CD4-positive, alpha-beta T cell treated with Interleukin-4 for 4 hours (primary cell): ENCODE results near the gene RANBP2.
A peak's percentile ranks its signal among the peaks of the same experiment; 100 is the strongest.
"Not testable (repeated sequence)": the region's sequence is repeated elsewhere in the genome, so short reads cannot be mapped to it uniquely, and the experiment has no call there.

Experiments used
- DNase-seq: peaks from one replicate; pipeline ENCODE4 v3.0.0-alpha.2; 2020

RANBP2 gene

DNA sequence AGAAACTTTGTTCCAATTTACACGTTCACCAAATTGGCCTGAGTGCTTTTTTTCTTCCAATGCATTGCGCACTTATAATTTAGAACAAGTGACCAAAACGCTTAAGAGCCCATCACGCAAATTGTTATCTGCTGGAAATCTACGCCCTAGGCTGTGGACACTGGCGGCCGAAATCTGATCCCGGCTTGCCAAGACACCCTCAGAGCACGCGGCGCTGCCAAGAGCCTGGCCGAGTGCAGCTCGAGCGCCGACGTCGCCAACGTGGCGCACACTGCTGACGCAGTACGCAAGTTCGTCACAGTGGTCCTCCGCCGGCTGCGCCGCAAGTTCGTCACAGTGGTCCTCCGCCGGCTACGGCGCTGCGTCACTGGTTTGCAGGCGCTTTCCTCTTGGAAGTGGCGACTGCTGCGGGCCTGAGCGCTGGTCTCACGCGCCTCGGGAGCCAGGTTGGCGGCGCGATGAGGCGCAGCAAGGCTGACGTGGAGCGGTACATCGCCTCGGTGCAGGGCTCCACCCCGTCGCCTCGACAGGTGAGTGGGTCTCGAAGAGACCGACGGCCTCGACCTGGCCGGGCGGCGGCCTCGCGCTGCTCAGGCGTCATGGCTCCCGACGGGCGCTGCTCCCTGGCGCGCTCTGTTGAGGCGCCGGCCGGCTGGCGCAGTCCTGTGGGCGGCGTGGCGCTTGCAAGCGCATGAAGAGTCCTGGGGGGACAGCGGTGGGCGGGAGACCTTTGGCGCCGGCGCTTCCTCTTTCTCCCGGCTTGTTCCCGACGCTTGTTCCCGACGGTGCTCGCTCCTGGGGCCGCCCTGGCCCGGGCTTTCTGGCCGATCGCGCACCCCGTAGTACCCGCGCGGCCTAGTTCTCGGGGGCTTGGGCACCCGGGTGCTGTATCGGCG, at the start of gene RANBP2:
TSS of gene RANBP2 (plus strand) at position 334 of the 896 bp plus-strand sequence. CDS start at position 459, 125 bp downstream.
- DNase-seq: peak; percentile 93

DNA sequence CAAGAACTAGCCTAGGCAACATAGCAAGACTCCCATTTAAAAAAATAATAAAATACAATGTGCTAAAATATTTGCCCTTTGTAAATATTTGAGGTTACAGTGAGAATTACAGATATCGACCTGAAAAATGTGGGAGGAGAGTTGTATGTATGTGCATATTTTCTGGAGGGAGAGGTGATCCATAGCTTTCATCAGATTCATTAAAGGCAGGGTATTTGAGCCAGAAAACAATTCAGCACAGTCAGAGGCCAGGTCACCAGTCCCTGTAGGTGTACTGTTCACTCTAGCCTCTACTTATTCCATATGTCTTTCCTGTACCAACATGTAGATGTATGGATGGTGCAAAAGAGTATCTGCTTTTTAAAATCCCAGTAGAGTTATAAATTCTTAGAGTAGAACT, 49.0 kb upstream of the RANBP2 start:
- DNase-seq: not testable (repeated sequence)

DNA sequence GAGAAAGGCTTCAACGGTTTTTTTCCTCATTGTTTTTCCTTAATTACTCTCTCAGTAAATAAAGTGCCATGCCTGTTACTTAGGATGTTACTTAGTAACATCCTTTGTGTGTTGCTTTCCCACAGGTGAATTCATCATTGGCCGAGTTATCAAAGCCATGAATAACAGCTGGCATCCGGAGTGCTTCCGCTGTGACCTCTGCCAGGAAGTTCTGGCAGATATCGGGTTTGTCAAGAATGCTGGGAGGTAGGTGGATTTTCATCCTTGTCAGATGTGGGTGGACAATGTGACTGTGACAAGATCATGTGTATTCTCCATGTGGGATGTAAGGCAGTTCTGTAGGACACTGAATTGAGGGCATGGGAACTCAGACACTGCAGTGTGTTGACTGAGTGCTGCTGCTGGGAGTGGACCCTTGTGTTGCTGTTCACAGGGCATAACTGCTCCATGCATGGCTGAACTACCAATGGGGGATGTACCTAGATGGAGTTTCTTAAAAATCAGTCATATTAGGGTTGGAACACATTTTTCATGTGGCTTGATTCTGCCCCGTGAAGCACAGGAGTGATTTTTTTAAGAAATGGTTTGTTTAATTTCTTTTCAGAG, 47.0 kb upstream of the RANBP2 start:
- not testable (repeated sequence) for DNase-seq

DNA sequence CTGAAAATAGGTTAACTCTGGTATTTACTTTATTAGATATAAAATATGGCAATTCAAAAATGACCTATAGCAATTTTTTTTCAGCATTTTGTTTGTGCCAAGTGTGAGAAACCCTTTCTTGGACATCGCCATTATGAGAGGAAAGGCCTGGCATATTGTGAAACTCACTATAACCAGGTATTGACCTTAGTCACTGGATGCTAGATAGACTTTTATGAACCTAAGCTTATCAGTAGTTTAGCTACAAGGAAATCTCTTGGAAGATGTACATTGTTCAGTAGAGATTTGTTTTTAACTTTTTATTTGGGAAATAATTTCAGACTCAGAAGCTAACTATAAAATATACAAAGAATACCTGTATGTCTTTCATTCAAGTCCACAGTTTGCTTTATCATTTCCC, 42.8 kb upstream of the RANBP2 start:
- DNase-seq: not testable (repeated sequence)

DNA sequence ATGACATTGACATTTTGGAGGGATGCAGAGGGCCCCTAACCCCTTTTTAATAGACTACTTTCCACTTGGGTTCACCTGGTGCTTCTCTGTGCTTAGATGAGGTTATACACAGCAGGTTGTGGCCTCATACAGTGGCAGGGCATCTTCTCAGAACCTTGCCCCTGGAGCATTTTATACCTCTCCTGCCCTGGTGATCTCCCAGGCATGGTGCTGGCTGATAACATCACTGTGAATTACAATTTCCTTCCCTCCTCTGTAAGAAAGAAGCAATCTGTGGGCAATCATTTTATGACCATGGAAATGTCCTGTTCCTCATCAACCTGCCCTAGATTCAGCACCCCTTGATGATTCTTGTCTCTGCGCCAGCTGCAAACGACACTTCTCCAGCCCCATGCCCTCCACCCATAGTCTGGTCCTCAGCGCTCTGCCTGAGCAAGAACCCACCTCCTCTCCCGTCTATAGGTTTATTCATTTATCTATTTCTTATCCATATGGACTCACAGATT, 42.0 kb upstream of the RANBP2 start:
- not testable (repeated sequence) for DNase-seq

DNA sequence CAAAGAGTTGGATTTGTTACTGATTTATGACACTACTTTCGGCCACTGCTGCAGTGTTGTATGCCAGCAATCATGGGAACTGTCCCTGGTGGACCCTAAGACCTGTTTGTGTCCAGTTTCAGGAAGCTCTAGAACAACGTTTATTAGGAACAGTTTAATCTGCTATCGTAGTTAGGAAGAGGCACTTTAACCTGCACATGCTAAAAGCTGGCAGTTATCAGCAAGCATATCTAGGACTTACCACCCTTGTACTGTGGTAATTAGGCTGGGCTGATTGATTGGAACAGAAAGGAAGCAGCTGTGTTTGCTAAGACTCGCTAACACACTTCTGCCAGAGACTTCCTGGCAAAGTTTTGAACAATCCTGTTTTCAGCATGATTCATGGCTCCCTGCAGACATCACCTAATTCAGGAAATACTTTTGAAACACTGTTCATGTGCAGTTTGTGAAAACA, 41.1 kb upstream of the RANBP2 start:
- not testable (repeated sequence) for DNase-seq

DNA sequence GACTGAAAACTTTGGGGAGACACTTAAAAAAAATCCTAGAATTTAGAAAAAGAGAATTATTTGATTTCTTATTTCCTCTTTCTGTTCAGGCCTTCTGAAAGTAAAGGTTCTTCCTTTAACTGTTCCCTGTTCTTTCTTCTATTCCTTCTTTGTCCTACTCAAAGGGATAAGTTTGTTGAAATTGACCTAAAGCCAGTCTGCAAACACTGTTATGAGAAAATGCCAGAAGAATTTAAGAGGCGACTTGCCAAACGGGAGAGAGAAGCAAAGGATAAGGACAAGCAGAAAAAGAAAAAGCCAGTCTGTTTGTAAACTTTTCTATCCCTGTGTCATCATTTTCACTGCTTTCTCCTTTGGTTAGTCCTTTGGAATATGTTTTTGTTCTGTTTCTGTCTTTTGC, 38.5 kb upstream of the RANBP2 start:
- DNase-seq: not testable (repeated sequence)

DNA sequence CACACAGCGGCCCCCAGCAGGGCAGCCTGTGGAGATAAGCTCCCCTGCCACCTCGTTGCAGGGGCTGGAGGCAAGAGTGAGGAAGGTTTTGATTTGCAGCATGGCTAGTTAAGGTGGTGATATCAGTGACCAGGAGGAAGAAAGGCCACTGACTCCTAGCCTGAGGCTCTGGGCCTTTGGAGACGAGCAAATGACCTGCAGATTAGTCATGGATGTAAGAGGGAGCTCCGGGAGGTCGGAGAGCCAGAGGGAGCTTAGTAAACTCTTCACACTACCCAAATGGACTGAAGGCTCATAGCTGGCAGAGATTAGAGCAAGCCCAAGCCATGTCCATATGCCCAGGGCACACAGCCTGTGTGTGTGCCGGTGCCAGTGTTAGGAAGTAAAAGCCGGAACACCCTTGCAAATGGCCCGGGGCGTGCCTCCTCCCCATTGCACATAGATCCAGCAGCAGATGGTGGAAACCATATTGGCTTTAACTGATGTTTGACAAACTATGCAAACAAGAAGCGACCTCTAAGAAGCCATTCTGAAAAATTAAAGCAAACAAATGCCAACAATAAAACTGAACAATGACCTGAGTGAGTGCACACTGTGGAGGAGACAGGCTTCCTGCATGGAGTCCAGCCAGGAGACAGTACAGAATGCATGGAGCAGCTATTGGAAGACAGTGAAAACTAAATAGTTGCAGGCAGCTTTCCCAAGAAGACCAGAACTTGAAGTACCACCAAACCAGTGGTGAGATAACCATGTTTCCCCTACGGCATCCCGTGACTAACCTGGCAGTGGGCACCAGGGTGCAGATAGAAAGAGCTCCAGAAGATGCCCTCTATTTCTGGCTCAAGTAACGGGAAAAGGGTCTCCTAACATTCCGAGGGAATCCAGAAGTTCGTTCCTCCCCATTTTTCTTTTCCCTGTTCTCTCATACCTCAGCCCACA, 30.2 kb upstream of the RANBP2 start:
- not testable (repeated sequence) for DNase-seq

DNA sequence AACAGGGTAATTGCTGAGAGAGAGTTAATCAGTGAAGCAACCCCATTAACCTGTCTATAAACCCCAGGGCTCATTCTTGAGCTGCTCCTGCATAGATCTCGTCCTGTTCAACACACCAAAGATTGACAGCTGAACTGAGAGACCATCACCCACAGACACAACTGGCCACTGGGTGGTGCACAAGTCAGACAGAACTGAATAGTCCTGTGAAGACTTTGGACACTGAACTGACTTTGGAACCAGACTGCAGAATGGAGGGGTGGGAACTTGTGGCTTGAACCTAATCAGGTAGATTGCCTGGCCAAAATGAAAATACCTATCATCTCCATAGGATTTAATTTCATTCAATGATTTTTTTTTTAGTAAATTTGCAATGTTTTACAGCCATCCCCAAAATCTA, 29.3 kb upstream of the RANBP2 start:
- not testable (repeated sequence) for DNase-seq

DNA sequence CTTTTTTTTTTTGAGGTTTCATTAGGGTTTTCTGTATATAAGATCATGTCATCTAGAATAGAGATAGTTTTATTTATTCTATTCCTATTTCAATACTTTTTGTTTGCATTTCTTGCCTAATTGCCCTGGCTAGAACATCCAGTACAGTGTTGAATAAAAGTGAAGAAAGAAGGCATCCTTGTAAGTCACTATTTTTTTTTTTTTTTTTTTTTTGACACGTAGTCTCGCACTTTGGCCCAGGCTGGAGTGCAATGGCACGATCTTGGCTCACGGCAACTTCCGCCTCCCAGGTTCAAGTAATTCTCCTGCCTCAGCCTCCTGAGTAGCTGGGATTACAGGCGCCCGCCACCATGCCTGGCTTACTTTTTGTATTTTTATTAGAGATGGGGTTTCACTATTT, 27.8 kb upstream of the RANBP2 start:
- DNase-seq: no peak

DNA sequence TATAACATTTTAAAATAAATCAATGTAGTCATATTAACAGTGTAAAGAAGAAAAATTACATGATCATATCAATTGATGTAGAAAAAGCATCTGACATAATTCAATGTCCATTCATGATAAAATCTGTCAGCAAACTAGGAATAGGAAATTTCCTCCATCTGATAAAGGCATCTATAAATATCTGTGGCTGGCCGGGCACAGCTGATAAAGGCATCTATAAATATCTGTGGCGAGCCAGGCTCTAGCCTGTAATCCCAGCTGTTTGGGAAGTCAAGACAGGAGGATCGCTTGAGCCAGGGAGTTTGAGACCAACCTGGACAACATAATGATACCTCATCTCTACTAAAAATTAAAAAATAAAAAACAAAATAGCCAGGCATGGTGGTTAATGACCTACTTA, 18.1 kb upstream of the RANBP2 start:
- no peak for DNase-seq

DNA sequence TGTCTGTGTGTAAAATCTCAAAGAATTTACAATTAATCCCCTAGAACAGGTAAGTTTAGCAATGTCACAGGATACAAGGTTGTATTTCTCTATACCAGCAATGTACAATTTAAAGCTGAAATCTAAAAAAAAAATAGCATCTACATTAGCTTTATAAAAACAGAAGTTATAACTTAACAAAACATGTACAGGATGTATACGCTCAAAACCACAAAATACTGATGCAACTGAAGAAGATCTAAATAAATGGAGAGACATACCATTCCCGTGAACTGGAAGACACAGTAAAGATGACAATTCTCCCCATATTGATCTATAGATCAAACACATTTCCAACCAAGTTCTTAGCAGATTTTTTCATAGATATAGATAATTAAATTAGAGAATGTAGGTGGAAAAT, 17.5 kb upstream of the RANBP2 start:
- no peak for DNase-seq

DNA sequence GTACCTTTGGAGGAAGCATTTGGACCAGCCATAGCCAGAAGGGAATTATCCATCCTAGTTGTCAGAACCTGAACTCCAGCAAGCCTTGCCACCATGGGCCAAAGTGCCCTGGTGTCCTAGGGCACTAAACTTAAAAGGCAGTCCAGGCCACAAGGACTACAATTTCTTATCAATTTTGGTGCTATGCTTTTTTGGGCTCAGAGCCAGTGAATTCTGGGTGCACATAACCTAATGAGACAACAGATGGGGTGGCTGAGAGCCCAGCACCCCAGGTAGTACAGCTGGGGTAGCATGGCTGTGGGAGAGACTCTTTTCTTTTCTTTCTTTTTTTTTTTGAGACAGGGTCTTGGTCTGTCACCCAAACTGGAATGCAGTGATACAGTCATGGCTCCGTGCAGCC, 14.4 kb upstream of the RANBP2 start:
- no peak for DNase-seq

DNA sequence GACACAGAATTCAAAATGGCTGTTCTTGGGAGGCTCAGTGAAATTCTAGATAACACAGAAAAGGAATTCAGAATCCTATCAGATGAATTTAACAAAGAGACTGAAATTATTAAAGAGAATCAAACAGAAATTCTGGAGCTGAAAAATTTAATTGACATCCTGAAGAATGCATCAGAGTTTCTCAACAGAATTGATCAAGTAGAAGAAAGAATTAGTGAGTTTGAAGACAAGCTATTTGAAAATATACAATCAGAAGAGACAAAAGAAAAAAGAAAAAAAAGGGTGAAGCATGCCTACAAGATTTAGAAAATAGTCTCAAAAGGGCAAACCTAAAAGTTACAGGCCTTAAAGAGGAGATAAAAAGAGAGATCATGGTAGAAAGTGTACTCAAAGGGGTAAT, 12.0 kb upstream of the RANBP2 start:
- no peak for DNase-seq

DNA sequence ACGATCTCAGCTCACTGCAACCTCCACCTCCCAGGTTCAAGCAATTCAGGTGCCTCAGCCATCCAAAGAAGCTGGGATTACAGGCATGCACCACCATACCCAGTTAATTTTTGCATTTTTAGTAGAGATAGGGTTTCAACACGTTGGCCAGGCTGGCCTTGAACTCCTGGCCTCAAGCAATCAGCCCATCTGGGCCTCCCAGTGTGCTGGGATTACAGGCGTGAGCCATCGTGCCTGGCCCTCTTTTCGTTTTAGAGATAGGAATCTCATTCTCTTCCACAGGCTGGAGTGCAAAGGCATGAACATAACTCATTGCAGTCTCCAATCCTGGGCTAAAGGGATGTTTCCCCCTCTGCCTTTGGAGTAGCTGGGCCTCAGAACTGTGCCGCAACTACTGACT, 2.3 kb upstream of the RANBP2 start:
- not testable (repeated sequence) for DNase-seq

DNA sequence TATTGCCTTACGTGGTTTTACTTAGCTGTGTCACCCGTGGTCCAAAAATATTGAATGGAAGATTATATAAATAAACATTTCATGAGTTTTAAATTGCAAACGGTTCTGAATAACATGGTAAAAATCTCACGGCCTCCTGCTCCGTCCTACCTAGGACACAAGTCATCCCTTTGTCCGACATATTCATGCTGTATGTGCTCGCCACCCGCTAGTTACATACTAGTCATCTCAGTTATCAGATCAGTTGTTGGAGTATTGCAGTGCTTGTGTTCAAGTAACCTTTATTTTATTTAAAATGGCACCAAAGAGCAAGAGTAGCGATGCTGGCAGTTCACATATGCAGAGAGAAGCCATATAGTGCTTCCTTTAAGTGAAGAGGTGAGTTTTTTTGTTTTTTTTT, 6.8 kb downstream of the RANBP2 start:
- DNase-seq: not testable (repeated sequence)

DNA sequence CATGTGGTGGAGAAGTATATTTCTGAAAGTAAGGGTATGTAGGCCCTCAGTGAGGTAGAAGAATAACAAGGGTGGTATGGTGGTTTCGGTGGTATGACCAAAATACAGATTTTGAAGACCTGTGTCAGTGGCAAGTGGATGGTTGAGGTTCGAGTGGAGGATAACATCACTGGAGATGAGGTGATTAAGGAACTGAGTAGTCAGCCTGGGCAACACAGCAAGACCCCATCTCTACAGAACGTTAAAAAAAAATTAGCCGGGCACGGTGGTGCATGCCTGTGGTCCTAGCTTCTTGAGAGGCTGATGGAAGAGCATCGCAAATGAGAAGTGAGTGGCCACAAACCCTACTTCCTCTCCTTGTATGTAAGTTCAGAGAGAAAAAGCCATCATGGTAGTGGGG, 15.4 kb downstream of the RANBP2 start:
- DNase-seq: not testable (repeated sequence)

DNA sequence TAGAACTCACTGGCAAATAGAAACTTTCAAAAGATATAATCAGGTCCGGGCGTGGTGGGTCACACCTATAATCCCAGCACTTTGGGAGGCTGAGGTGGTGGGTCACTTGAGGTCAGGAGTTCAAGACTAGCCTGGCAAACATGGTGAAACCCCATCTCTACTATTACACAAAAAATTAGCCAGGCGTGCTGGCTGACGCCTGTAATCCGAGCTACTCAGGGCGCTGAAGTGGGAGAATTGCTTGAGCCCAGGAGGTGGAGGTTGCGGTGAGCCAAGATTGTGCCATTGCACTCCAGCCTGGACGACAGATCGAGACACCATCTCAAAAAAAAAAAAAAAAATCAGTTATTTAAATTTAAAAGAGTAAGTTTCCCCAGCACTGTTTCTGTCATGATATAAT, 38.7 kb downstream of the RANBP2 start:
- not testable (repeated sequence) for DNase-seq

DNA sequence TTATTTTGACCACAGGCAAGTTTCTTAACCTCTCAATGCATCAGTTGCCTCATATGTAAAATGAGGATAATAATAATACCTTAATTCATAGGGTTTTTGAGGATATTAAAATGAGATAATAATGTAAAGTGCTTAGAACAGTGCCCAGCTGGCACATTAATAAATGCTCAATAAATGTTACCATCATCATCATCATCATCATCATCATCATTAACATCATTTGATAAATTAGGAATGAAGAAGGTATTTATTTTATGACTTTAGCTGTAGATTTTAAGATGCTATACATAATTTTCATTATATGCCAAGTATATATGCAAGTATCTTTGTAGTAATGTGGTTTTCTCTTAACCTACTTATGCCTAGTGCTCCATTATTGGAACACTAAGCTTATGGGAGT, 43.3 kb downstream of the RANBP2 start:
- not testable (repeated sequence) for DNase-seq

DNA sequence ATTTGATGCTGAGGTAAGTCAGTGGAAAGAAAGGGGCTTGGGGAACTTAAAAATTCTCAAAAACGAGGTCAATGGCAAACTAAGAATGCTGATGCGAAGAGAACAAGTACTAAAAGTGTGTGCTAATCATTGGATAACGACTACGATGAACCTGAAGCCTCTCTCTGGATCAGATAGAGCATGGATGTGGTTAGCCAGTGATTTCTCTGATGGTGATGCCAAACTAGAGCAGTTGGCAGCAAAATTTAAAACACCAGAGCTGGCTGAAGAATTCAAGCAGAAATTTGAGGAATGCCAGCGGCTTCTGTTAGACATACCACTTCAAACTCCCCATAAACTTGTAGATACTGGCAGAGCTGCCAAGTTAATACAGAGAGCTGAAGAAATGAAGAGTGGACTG, 47.4 kb downstream of the RANBP2 start:
- DNase-seq: not testable (repeated sequence)

DNA sequence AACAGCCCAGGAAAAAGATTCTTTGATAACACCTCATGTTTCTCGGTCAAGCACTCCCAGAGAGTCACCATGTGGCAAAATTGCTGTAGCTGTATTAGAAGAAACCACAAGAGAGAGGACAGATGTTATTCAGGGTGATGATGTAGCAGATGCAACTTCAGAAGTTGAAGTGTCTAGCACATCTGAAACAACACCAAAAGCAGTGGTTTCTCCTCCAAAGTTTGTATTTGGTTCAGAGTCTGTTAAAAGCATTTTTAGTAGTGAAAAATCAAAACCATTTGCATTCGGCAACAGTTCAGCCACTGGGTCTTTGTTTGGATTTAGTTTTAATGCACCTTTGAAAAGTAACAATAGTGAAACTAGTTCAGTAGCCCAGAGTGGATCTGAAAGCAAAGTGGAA, 48.6 kb downstream of the RANBP2 start:
- DNase-seq: not testable (repeated sequence)

DNA sequence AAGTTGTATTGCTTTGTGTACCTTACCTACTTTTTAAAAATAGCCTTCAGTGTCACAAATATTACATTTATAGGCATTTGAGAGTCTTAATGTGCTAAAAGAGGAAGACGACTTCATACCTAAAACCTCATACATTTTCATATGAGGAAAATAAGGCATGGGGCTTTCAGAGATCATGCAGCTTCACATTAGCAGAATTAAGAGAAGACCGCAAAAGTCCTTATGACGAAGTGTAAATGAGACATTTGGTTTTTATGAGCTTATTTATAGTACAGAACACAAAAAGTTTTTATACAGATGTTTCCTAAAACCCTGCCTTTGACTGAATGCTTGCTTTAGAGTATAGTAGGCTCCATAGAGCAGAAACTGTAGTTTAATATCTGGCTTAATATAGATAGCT, 57.2 kb downstream of the RANBP2 start:
- DNase-seq: no peak

DNA sequence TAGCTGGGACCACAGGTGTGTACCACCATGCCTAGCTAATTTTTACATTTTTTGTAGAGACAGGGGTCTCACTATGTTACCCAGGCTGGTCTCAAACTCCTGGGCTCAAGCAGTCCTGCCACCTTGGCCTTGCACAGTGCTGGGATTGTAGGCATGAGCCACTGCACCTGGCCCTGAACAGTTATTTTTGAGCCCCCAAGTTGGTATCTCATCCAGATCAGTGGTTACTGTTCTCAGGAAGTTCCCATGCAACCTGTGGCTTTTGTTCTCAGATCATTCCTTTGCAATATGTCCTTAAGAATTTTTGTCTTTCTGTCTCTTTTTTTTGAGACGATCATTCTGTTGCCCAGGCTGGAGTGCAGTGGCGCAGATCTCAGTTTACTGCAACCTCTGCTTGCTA, 59.6 kb downstream of the RANBP2 start:
- no peak for DNase-seq
